ENCODE measurements around the gene AFM.

AFM gene

GRCh38 chr4:73451981-73452747 is 29.4 kb upstream of the AFM start:
- H4K20me1 ChIP-seq (ENCODE audit: insufficient read depth, low read length) = no peaks in the 10 kb centered on the region
- H3K9me3 ChIP-seq (replicated peaks; ENCODE audit: insufficient read depth, low read length) = no peaks in the 10 kb centered on the region
- no peak overlapping the region for H3K9ac ChIP-seq (ENCODE audit: low read length)
- H3F3A ChIP-seq (ENCODE audit: insufficient read depth, low read length) = no peaks in the 10 kb centered on the region
- no peak overlapping the region for H3K4me2 ChIP-seq (ENCODE audit: low read depth, low read length)
- no peak overlapping the region for H3K27ac ChIP-seq (ENCODE audit: low read length)
- DNase-seq = no peak
- H2AFZ ChIP-seq (ENCODE audit: low read length) = no peak overlapping the region
- no peaks in the 10 kb centered on the region for H3K36me3 ChIP-seq (replicated peaks; ENCODE audit: insufficient read depth, low read length)
- H3K79me2 ChIP-seq (ENCODE audit: low read length) = no peaks in the 10 kb centered on the region
- H3K9me2 ChIP-seq (replicated peaks; ENCODE audit: insufficient read depth, low read length) = no peaks in the 10 kb centered on the region
- H3K4me1 ChIP-seq (ENCODE audit: low read length) = no peaks in the 10 kb centered on the region
- H3K4me3 ChIP-seq (ENCODE audit: low read length) = no peak overlapping the region
- TF ChIP-seq EZH2phosphoT487 (IDR thresholded peaks at IDR 0.05; ENCODE audit: low read length) = no peak
- TF ChIP-seq EZH2 (optimal IDR thresholded peaks at IDR 0.05; ENCODE audit: low read depth, low read length) = no peak
- TF ChIP-seq CTCF (IDR thresholded peaks at IDR 0.05; ENCODE audit: low read length) = no peak
- H3K27me3 ChIP-seq (replicated peaks; ENCODE audit: insufficient read depth, low read length) = no peaks in the 10 kb centered on the region

- Histone ChIP-seq H3K9me2 (replicated peaks; ENCODE audit: insufficient read depth, low read length) (no peaks in the 10 kb centered on the region), H3K9ac (ENCODE audit: low read length) (no peak overlapping the region), H3F3A (ENCODE audit: insufficient read depth, low read length) (no peaks in the 10 kb centered on the region), H3K4me3 (ENCODE audit: low read length) (no peak overlapping the region), H3K4me2 (ENCODE audit: low read depth, low read length) (no peak overlapping the region), H3K9me3 (replicated peaks; ENCODE audit: insufficient read depth, low read length) (no peaks in the 10 kb centered on the region), H2AFZ (ENCODE audit: low read length) (no peak overlapping the region), H3K4me1 (ENCODE audit: low read length) (no peaks in the 10 kb centered on the region), H3K79me2 (ENCODE audit: low read length) (no peaks in the 10 kb centered on the region), H3K36me3 (replicated peaks; ENCODE audit: insufficient read depth, low read length) (no peaks in the 10 kb centered on the region), H4K20me1 (ENCODE audit: insufficient read depth, low read length) (no peaks in the 10 kb centered on the region), H3K27ac (ENCODE audit: low read length) (no peak overlapping the region), H3K27me3 (replicated peaks; ENCODE audit: insufficient read depth, low read length) (no peaks in the 10 kb centered on the region)
- no peak for DNase-seq
- TF ChIP-seq CTCF (IDR thresholded peaks at IDR 0.05; ENCODE audit: low read length) (no peak), EZH2 (optimal IDR thresholded peaks at IDR 0.05; ENCODE audit: low read depth, low read length) (no peak), EZH2phosphoT487 (IDR thresholded peaks at IDR 0.05; ENCODE audit: low read length) (no peak)
Observed at GRCh38 chr4:73452953-73453700, 28.4 kb upstream of the AFM start.

- Histone ChIP-seq H3K4me2 (ENCODE audit: low read depth, low read length) (no peak overlapping the region), H2AFZ (ENCODE audit: low read length) (no peak overlapping the region), H3K36me3 (replicated peaks; ENCODE audit: insufficient read depth, low read length) (no peaks in the 10 kb centered on the region), H4K20me1 (ENCODE audit: insufficient read depth, low read length) (no peaks in the 10 kb centered on the region), H3K9me3 (replicated peaks; ENCODE audit: insufficient read depth, low read length) (no peaks in the 10 kb centered on the region), H3K27ac (ENCODE audit: low read length) (no peak overlapping the region), H3K9ac (ENCODE audit: low read length) (no peak overlapping the region), H3K4me3 (ENCODE audit: low read length) (no peak overlapping the region), H3K9me2 (replicated peaks; ENCODE audit: insufficient read depth, low read length) (no peaks in the 10 kb centered on the region), H3K79me2 (ENCODE audit: low read length) (no peaks in the 10 kb centered on the region), H3K4me1 (ENCODE audit: low read length) (no peaks in the 10 kb centered on the region), H3K27me3 (replicated peaks; ENCODE audit: insufficient read depth, low read length) (no peaks in the 10 kb centered on the region), H3F3A (ENCODE audit: insufficient read depth, low read length) (no peaks in the 10 kb centered on the region)
- TF ChIP-seq EZH2 (optimal IDR thresholded peaks at IDR 0.05; ENCODE audit: low read depth, low read length) (no peak), EZH2phosphoT487 (IDR thresholded peaks at IDR 0.05; ENCODE audit: low read length) (no peak), CTCF (IDR thresholded peaks at IDR 0.05; ENCODE audit: low read length) (no peak)
- no peak for DNase-seq
Observed at GRCh38 chr4:73453701-73454005, 27.9 kb upstream of the AFM start.

Measured in MM.1S (cell line).